Astrocyte (in vitro differentiated cells and primary cell): ENCODE results near the gene BRD4. TPM values are rescaled to one million over a fixed set of nuclear protein-coding genes. Genes with fewer than 3 reads are reported as not detected.

Experiments
- DNase-seq: peaks from one replicate; pipeline ENCODE4 v3.0.0-alpha.2; 2010; ENCODE audit warnings: low read depth
- FAIRE-seq: peaks from 2 replicates; lab custom pipeline; 2011; peaks lifted over from hg19 to GRCh38; lab: Jason Lieb, UNC
- H2AFZ ChIP-seq: 2 replicates; pipeline ENCODE4 v1.6.0; 2012; ENCODE audit warnings: low read depth, low read length, inconsistent platforms
- H3K27ac ChIP-seq: 2 replicates; pipeline ENCODE4 v1.5.1; 2011; ENCODE audit warnings: low read depth, low read length, inconsistent platforms
- H3K27me3 ChIP-seq: 2 replicates; pipeline ENCODE4 v1.6.0; 2011; ENCODE audit warnings: low read length, inconsistent platforms; ENCODE audit not compliant: insufficient read depth
- H3K36me3 ChIP-seq: 2 replicates; pipeline ENCODE4 v1.5.1; 2011; ENCODE audit warnings: low read length, inconsistent platforms; ENCODE audit not compliant: insufficient read depth
- H3K4me1 ChIP-seq: 2 replicates; pipeline ENCODE4 v1.5.1; 2011; ENCODE audit warnings: low read length, inconsistent platforms; ENCODE audit not compliant: insufficient read depth
- H3K4me2 ChIP-seq: 2 replicates; pipeline ENCODE4 v1.6.0; 2012; ENCODE audit warnings: low read length, inconsistent platforms
- H3K4me3 ChIP-seq: 2 replicates; pipeline ENCODE4 v1.5.1; 2011; ENCODE audit warnings: low read depth, mild to moderate bottlenecking, low read length, inconsistent platforms; ENCODE audit not compliant: insufficient read depth
- H3K79me2 ChIP-seq: 2 replicates; pipeline ENCODE4 v1.6.0; 2012; ENCODE audit warnings: mild to moderate bottlenecking, low read length, inconsistent platforms; ENCODE audit not compliant: insufficient read depth
- H3K9ac ChIP-seq: 2 replicates; pipeline ENCODE4 v1.6.0; 2012; ENCODE audit warnings: mild to moderate bottlenecking, low read length, inconsistent platforms
- H3K9me3 ChIP-seq: 2 replicates; pipeline ENCODE4 v1.5.1; 2012; ENCODE audit warnings: low read depth, mild to moderate bottlenecking, low read length, inconsistent platforms; ENCODE audit not compliant: insufficient read depth
- H4K20me1 ChIP-seq: 2 replicates; pipeline ENCODE4 v1.6.0; 2012; ENCODE audit warnings: low read length, inconsistent platforms; ENCODE audit not compliant: insufficient read depth
- H3K27ac Mint-ChIP-seq: one replicate; pipeline ENCODE4 v1.8.0; 2021; ENCODE audit warnings: mild to moderate bottlenecking, mixed read lengths; ENCODE audit not compliant: unreplicated experiment
- H3K27me3 Mint-ChIP-seq: one replicate; pipeline ENCODE4 v1.8.0; 2021; ENCODE audit warnings: low read depth, mixed read lengths; ENCODE audit not compliant: unreplicated experiment
- H3K36me3 Mint-ChIP-seq: one replicate; pipeline ENCODE4 v1.8.0; 2021; ENCODE audit warnings: low read depth, mixed read lengths; ENCODE audit not compliant: unreplicated experiment
- H3K4me1 Mint-ChIP-seq: one replicate; pipeline ENCODE4 v1.8.0; 2021; ENCODE audit warnings: low read depth, mixed read lengths; ENCODE audit not compliant: unreplicated experiment
- H3K4me3 Mint-ChIP-seq: one replicate; pipeline ENCODE4 v1.8.0; 2021; ENCODE audit warnings: mild to moderate bottlenecking, moderate library complexity, mixed read lengths; ENCODE audit not compliant: unreplicated experiment
- H3K9me3 Mint-ChIP-seq: one replicate; pipeline ENCODE4 v1.8.0; 2021; ENCODE audit warnings: mild to moderate bottlenecking, mixed read lengths; ENCODE audit not compliant: unreplicated experiment
- EZH2 ChIP-seq: IDR thresholded peaks from 2 replicates; pipeline ENCODE4 v1.6.1; 2012; ENCODE audit warnings: mild to moderate bottlenecking, low read length, inconsistent platforms; ENCODE audit not compliant: insufficient read depth
- total RNA-seq: library from RNA; stranded (reverse); gene quantifications from 2 replicates; pipeline ENCODE4 v1.2.1, GENCODE V29; 2021
- TF ChIP-seq, protein P1 (sequence below): IDR thresholded peaks from 2 replicates; pipeline ENCODE4 v1.5.1; 2011; ENCODE audit warnings: low read depth, mild to moderate bottlenecking, inconsistent platforms, low read length, moderate library complexity; ENCODE audit not compliant: insufficient read depth

The BRD4 gene
- total RNA-seq, 1 donor from 2014 or later = 128 TPM

DNA sequence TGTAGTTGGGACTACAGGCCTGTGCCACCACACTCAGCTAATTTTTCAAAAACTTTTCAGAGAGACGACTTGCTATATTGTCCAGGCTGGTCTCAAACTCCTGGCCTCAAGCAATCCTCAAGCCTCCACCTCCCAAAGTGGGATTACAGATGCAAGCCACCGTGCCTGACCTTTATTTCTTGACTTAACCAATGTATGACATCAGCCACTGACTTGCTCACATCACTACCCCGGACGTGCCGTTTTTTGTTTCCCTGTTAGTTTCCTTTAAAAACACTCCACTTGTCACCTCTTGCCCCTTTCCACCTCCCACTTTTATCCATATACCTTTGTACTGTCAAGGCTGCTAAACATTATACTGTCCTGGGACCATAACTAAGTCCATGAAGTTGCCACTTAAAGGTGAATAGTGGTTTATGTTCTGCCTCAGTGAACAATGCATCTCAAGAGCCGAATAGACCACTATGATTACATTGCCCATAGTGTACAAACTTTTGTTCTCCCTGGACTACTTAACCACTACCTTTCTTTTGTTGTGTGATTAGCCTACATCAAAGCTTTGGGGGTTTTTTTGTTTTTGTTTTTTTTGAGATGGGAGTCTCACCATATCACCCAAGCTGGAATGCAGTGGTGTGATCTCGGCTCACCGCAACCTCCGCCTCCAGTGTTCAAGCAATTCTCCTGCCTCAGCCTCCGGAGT lies 97.8 kb downstream of the BRD4 start:
- H3K27ac ChIP-seq = no peak overlapping the region

DNA sequence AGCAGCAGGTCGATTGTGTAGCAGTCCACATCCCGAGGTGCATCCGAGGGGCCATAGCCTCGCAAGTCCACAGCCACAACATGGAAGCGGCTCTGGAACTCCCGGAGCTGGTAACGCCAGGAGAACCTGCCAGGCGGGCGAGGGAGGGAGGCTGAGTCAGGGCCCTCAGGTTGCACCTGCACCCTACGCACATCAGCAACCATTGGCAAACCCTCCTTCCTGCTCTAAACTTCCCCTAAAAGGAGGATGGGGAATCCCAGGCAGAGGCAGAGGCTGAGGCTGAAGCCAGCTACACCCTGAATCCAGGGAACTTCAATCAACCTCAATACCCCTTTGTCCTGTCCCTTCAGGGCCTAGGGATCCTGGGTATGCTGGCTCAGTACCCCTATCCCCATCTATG lies 101.1 kb downstream of the BRD4 start:
- H3K9ac ChIP-seq = no peak overlapping the region
- FAIRE-seq = no peak
- no peaks in the 10 kb centered on the region for H3K79me2 ChIP-seq
- H3K4me1 Mint-ChIP-seq = no peaks in the 10 kb centered on the region
- H3K36me3 ChIP-seq = peaks cover 11% of the 10 kb centered on the region
- H3K9me3 ChIP-seq = no peaks in the 10 kb centered on the region
- H3K27ac Mint-ChIP-seq = no peak overlapping the region
- TF ChIP-seq EZH2 = no peak
- TF ChIP-seq, protein P1, sequence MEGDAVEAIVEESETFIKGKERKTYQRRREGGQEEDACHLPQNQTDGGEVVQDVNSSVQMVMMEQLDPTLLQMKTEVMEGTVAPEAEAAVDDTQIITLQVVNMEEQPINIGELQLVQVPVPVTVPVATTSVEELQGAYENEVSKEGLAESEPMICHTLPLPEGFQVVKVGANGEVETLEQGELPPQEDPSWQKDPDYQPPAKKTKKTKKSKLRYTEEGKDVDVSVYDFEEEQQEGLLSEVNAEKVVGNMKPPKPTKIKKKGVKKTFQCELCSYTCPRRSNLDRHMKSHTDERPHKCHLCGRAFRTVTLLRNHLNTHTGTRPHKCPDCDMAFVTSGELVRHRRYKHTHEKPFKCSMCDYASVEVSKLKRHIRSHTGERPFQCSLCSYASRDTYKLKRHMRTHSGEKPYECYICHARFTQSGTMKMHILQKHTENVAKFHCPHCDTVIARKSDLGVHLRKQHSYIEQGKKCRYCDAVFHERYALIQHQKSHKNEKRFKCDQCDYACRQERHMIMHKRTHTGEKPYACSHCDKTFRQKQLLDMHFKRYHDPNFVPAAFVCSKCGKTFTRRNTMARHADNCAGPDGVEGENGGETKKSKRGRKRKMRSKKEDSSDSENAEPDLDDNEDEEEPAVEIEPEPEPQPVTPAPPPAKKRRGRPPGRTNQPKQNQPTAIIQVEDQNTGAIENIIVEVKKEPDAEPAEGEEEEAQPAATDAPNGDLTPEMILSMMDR = no peak
- H2AFZ ChIP-seq = no peak overlapping the region
- peaks cover 15% of the 10 kb centered on the region for H3K36me3 Mint-ChIP-seq
- no peak for DNase-seq
- no peaks in the 10 kb centered on the region for H3K4me1 ChIP-seq
- H3K4me2 ChIP-seq = no peak overlapping the region
- no peak overlapping the region for H3K4me3 Mint-ChIP-seq
- H3K27me3 Mint-ChIP-seq = peaks cover 10% of the 10 kb centered on the region
- H3K4me3 ChIP-seq = no peak overlapping the region
- H3K9me3 Mint-ChIP-seq = no peaks in the 10 kb centered on the region
- no peak overlapping the region for H3K27ac ChIP-seq
- H4K20me1 ChIP-seq = peaks cover 26% of the 10 kb centered on the region
- H3K27me3 ChIP-seq = peaks cover 5% of the 10 kb centered on the region

More for the DNA sequence above, 97.8 kb downstream of the BRD4 start:
- Mint-ChIP-seq H3K27me3 (peaks cover 10% of the 10 kb centered on the region), H3K4me1 (no peaks in the 10 kb centered on the region), H3K36me3 (peaks cover 15% of the 10 kb centered on the region), H3K9me3 (no peaks in the 10 kb centered on the region), H3K4me3 (no peak overlapping the region), H3K27ac (no peak overlapping the region)
- no peak overlapping the region for H3K4me2 ChIP-seq
- peaks cover 30% of the 10 kb centered on the region for H4K20me1 ChIP-seq
- peaks cover 25% of the 10 kb centered on the region for H3K36me3 ChIP-seq
- no peak overlapping the region for H3K4me3 ChIP-seq
- no peak overlapping the region for H2AFZ ChIP-seq
- DNase-seq = no peak
- H3K9ac ChIP-seq = no peak overlapping the region
- no peaks in the 10 kb centered on the region for H3K4me1 ChIP-seq
- TF ChIP-seq EZH2 = no peak
- TF ChIP-seq, protein P1 = no peak
- no peaks in the 10 kb centered on the region for H3K9me3 ChIP-seq
- H3K27me3 ChIP-seq = peaks cover 5% of the 10 kb centered on the region
- FAIRE-seq = no peak
- H3K79me2 ChIP-seq = no peaks in the 10 kb centered on the region

- Histone ChIP-seq H3K9me3 (no peaks in the 10 kb centered on the region), H3K4me3 (no peak overlapping the region), H4K20me1 (peaks cover 9% of the 10 kb centered on the region), H3K27ac (no peak overlapping the region), H3K36me3 (no peaks in the 10 kb centered on the region), H3K27me3 (peaks cover 3% of the 10 kb centered on the region), H3K9ac (no peak overlapping the region), H3K79me2 (no peaks in the 10 kb centered on the region), H2AFZ (no peak overlapping the region), H3K4me2 (no peak overlapping the region), H3K4me1 (peaks cover 13% of the 10 kb centered on the region)
- TF ChIP-seq, protein P1 = no peak
- no peak for TF ChIP-seq EZH2
- H3K27ac Mint-ChIP-seq = no peak overlapping the region
- no peak overlapping the region for H3K4me3 Mint-ChIP-seq
- H3K4me1 Mint-ChIP-seq = peaks cover 11% of the 10 kb centered on the region
- peaks cover 5% of the 10 kb centered on the region for H3K27me3 Mint-ChIP-seq
- H3K9me3 Mint-ChIP-seq = no peaks in the 10 kb centered on the region
- DNase-seq (no peak), FAIRE-seq (no peak)
- H3K36me3 Mint-ChIP-seq = peaks cover 11% of the 10 kb centered on the region
Observed at GRCh38 chr19:15227261-15227660, 105.1 kb downstream of the BRD4 start.
